Gastrocnemius medialis (tissue), 4 donors: ENCODE data around the gene GPC6.

Experiments
- CTCF ChIP-seq, 5 experiments: fragments of 450-650 bp in 3 of 5; fragments of 200-600 bp in 2 of 5; sonication (generic) in 2 of 5; IDR thresholded peaks in 4 of 5; conservative IDR thresholded peaks in 1 of 5; 1 replicate in 4 of 5; 2 replicates in 1 of 5; pipeline ENCODE4 v1.5.1; 2016 to 2019; ENCODE audit warnings: antibody characterized with exemption in 5 of 5, mild to moderate bottlenecking in 3 of 5, moderate library complexity in 3 of 5
- POLR2A ChIP-seq, 2 donors: fragments of 450-650 bp; IDR thresholded peaks; one replicate each; pipeline ENCODE4 v1.6.1; 2017; ENCODE audit warnings: antibody characterized with exemption in 2 of 2, mild to moderate bottlenecking in 2 of 2, moderate library complexity in 2 of 2

GRCh38 chr13:93230261-93230855, 3.8 kb downstream of the GPC6 start:
- TF ChIP-seq CTCF (IDR thresholded peaks at IDR 0.05 in 4 of 5, conservative IDR thresholded peaks at IDR 0.05 in 1 of 5) (no peak), POLR2A (IDR thresholded peaks at IDR 0.05) (no peak)
